Measurements from ENCODE around the gene LRRC10B. TPM values are rescaled to one million over a fixed set of nuclear protein-coding genes. Genes with fewer than 3 reads are reported as not detected.

Gene LRRC10B
- total RNA-seq, 4 donors from 2014 or later: 0.59 to 39.7 (median 3.1) TPM

DNA sequence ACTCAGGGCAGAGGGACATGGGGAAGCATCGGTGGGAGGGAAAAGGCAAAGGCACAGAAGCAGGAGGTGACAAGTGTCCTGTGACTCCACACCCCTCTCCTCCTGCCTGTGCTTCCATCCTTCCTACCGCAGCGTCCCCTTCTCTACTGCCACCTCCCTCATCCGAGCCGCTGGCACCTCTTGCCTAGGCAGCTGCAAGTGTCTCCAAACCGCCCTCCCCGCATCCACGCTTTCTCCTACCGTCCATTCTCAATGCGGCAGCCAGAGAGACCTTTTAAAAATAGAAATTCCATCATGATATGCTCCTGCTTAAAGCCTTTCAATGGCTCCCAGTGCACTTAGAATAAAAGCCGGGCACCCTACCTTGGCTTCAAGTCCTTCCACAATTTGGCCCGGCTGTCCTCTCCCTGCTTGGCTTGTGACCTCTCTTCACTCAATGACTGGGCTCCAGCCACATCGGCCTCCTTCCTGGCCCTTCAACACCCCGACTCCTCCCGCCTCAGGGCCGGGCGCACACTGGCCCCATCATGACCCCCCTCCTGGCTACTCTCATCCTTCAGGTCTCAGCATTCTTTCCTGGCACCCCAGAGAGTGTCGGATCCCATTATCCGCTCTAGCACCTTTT is 16.5 kb downstream of the LRRC10B start:
- TF ChIP-seq CTCF (IDR thresholded peaks at IDR 0.05) (no peak), POLR2A (IDR thresholded peaks at IDR 0.05) (no peak)
- Histone ChIP-seq H3K27ac (no peak overlapping the region), H3K27me3 (no peaks in the 10 kb centered on the region), H3K4me3 (no peak overlapping the region), H3K9me3 (no peaks in the 10 kb centered on the region), H3K4me1 (no peaks in the 10 kb centered on the region), H3K36me3 (no peaks in the 10 kb centered on the region)
- intact Hi-C loops (cut with DNase I; ENCODE audit: low total_unique reads): no loop called here
- DNase-seq: no peak

- H3K27me3 ChIP-seq: no peaks in the 10 kb centered on the region
- no peak for DNase-seq
- TF ChIP-seq CTCF (IDR thresholded peaks at IDR 0.05) (no peak), POLR2A (IDR thresholded peaks at IDR 0.05) (no peak)
Observed at GRCh38 chr11:61526229-61526628, 17.7 kb downstream of the LRRC10B start.

DNA sequence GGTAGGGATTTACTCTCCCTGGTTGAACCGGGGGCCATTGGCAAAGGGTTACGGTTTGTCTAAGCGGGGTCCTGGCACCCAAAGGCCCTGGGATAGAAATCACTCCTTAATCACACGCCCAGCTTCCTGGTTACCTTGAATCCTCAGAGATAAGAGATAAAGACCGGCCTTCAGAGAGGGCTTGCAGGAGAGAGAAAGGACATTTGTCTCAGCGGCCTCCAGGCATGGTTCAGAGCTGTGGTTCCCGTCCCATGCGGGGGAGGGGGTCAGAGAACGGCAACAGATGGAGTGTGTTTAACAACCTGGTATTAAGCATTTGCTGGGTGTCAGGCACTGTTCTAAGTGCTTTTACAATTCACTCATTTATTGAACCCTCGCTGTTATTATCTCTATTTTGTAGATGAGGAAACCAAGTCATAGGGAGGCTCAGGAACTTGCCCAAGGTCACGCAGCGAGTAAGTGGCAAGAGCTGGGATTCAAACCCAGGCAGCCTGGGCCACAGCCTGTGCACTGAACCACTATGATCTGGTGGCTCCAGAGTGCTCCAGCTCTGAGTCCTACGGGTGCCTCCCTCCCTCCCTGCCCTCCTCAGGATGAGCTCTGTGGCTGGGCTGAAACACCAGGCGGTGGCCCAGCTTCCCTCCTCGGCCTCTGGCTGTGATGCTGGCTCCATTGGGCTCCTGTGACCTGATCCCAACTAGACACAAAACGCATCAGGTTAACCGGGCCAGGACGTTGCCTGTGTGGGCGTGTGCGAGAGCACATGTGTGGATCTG is 18.6 kb downstream of the LRRC10B start:
- DNase-seq: no peak
- Histone ChIP-seq H3K27me3 (no peaks in the 10 kb centered on the region), H3K4me3 (no peak overlapping the region), H3K9me3 (no peaks in the 10 kb centered on the region), H3K36me3 (no peaks in the 10 kb centered on the region), H3K4me1 (no peaks in the 10 kb centered on the region), H3K27ac (no peak overlapping the region)
- TF ChIP-seq CTCF (IDR thresholded peaks at IDR 0.05): no peak
- TF ChIP-seq POLR2A (IDR thresholded peaks at IDR 0.05): no peak
- intact Hi-C loops (cut with DNase I; ENCODE audit: low total_unique reads): no loop called here

More at GRCh38 chr11:61526229-61526628, 17.7 kb downstream of the LRRC10B start:
- no peaks in the 10 kb centered on the region for H3K4me1 ChIP-seq
- intact Hi-C loops (cut with DNase I; ENCODE audit: low total_unique reads): no loop called here
- no peak overlapping the region for H3K4me3 ChIP-seq
- H3K36me3 ChIP-seq: no peaks in the 10 kb centered on the region
- no peaks in the 10 kb centered on the region for H3K9me3 ChIP-seq
- H3K27ac ChIP-seq: no peak overlapping the region

DNA sequence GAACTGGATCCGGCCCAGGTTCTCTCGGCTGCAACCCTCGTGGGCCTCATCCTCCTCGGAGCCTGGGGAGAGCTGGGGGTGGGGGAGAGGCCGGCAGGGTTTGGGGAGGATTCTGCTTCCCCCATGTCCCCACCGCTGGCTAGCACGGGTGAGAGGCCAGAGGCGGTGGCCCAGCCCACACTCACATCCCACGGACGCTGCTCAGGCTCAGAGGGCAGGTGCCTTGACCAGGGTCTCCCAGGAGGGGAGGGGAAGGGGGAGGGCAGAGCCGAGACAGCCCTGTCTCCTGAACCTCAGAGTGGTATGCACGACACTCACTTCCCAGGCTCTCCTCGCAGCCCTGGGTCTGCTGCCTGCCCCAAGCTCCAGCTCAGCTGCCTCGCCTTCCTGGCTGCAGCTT is 19.6 kb downstream of the LRRC10B start:
- no peak overlapping the region for H3K4me3 ChIP-seq
- H3K4me1 ChIP-seq: no peaks in the 10 kb centered on the region
- TF ChIP-seq POLR2A (IDR thresholded peaks at IDR 0.05): no peak
- TF ChIP-seq CTCF (IDR thresholded peaks at IDR 0.05): no peak
- H3K9me3 ChIP-seq: no peaks in the 10 kb centered on the region
- H3K27ac ChIP-seq: no peak overlapping the region
- no peak for DNase-seq
- no peaks in the 10 kb centered on the region for H3K27me3 ChIP-seq
- intact Hi-C loops (cut with DNase I; ENCODE audit: low total_unique reads): no loop called here
- H3K36me3 ChIP-seq: no peaks in the 10 kb centered on the region

DNA sequence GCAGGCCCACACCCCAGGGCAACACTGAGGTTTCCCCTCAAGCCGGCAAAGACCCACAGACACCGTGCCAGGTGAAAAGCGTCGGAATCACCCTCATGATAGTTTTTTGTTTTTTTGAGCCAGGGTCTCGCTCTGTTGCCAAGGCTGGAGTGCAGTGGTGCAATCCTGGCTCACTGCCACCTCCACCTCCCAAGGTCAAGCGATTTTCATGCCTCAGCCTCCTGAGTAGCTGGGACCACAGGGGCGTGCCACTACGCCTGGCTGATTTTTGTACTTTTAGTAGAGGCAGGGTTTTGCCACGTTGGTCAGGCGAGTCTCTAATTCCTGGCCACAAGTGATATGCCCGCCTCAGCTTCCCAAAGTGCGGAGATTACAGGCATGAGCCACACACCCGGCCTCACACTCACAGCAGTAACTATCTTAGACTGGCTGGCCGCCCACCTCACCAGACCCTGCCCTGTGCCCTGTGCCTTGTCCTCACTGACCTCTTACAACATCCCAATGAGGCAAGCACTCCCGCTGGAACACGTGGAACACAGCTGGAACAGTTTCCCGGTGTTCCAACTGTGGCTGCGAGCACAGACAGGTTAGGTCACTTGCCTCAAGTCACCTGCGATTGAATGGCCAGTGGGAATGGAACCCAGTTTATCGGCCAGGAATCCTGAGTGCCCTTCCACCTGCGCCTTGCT is 21.1 kb downstream of the LRRC10B start:
- Histone ChIP-seq H3K27ac (no peak overlapping the region), H3K4me3 (no peak overlapping the region), H3K27me3 (no peaks in the 10 kb centered on the region), H3K4me1 (no peaks in the 10 kb centered on the region), H3K9me3 (no peaks in the 10 kb centered on the region), H3K36me3 (no peaks in the 10 kb centered on the region)
- TF ChIP-seq CTCF (IDR thresholded peaks at IDR 0.05) (no peak), POLR2A (IDR thresholded peaks at IDR 0.05) (no peak)
- intact Hi-C loops (cut with DNase I; ENCODE audit: low total_unique reads): no loop called here
- no peak for DNase-seq

Data from uterus (tissue), 4 donors.